HG02763 (cell line): Measurements from ENCODE around the gene RASD2.

Experiments
- ATAC-seq: cut with Tn5 transposase; IDR thresholded peaks from one replicate; pipeline ENCODE4 v1.9.1; 2021; ENCODE audit warnings: mild to moderate bottlenecking, moderate library complexity; ENCODE audit not compliant: unreplicated experiment

The RASD2 gene

DNA sequence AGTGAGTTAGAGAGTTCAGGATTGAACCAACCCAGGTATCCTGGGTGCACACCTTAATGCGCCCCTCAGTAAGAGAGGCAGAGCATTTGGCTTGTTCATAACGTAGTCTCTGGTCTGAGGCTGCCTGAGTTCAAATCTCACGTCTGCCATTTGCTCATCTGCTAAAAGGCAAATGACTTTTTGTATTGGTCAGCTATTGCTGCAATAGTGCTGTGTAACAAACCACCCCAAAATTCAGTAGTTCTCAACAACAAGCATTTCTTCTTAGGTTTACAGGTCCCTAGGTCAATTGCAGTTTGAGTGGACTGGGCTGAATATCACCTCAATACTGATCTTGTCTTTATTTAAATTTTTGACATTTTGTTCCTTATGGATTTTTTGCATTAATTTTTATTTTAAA lies 18.1 kb downstream of the RASD2 start:
- no peak for ATAC-seq

DNA sequence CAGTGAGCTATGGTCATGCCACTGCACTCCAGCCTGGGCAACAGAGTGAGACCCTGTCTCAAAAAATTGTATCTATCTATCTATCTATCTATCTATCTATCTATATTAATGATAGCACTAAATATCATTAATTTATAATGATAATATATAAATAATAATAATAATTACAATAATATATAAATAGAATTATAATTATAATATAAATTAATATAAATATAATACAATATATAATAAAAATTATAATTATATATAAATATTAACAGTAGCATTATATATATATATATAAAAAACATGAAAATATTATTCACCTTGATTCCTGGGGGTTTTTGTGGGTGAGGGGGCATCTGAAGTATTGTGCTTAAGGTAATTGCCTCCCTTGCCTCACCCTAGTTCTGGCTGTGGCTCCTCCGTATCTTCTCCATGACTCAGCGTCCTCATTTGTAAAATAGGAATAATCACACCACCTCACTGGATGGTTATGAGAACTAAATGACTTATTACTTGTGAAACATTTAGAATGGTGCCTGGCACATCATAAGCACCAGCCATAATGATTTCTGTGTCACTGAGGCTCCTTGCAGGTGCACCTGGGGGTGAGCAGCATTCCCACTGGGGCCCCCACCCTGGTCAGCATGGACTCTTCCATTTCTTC lies 18.8 kb downstream of the RASD2 start:
- ATAC-seq, result no peak

DNA sequence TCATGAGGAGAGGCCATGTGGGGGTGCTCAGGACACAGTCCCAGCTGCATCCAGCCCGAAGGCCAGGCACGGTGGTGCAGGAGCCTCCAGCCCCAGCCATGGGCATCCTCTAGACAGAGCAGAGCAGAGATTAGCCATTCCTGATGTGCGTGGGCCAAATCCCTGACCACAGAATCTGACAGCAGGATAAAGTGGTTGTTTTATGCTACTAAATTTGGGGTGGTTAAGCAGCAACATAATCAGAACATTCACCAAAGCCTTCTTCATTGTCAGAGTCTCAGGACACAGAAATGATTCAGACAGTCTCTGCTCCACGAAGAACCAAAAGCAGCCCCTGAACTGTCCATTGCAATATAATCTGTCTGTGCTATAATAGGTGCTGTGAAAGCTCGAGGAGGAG lies 19.7 kb downstream of the RASD2 start:
- no peak for ATAC-seq

DNA sequence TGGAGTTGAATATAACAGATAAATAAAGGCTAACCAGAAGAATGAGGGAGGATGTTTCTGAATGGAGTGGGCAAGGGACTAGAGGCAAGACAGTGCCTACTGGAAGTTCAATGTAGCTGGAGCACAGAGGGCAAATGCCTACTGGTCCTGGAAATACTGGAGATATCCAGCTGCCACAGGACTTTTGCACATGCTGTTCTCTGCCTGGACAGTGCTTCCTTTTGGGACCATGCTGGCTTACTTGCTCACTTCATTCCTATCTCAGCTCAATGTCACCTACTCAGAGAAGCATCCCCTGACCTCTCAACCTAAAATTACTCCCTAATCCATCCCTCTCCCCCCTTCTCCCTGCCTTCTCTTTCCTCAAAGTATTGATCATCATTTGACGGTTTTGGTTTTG lies 20.2 kb downstream of the RASD2 start:
- ATAC-seq, result no peak

DNA sequence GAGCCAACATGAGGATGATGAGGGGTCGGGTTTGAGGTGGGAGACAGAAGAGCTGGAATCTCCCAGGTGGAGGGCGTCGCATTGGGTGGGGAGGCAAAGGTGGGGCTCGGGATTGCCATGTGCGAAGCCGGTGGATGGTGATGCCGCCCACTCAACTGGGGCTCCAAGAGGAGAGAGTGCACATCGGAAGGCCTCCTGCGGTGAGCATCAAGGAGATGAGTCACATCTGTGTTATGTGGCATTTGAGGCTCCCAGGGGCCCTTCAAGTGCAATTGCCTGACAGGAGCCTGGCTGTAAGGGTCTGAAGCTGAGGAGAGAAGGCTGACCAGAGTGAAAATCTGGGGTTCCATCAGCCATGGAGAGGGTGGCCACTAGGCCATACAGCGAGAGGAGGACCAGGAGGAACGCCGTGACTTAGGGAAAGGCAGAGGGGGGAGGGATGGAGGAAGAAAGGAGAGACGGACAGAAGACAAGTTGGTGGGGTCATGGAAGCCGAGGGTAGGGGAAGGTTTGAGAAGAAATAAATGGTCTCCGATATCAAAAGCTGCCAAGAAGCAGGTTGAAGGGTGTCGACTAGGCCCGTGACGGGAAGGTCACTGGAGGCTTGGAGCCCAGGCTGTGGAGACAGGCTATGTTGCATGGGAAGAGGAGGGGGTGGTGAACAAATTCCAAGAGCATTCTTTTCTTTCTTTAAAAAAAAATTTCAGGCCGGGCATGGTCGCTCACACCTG lies 21.3 kb downstream of the RASD2 start:
- ATAC-seq, result no peak

DNA sequence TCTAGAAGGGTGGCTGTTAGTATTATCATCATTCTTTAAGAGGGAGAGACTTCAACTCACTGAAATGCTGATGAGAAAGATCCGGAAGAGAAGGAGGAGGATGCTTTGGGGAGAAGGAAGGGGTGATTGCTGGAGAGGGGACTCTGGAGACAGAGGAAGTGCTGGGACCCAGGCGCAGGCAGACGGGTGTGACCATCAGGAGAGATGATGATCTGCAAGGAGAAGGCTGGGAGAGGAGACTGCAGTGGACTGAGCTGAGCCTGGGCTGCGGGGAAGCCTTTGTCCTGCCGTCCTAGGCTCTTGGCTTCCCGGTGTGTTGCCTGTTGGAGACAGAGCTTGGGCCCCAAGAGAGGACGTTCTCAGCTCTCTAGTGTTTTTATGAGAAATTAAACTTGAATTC lies 22.6 kb downstream of the RASD2 start:
- ATAC-seq, result no peak

DNA sequence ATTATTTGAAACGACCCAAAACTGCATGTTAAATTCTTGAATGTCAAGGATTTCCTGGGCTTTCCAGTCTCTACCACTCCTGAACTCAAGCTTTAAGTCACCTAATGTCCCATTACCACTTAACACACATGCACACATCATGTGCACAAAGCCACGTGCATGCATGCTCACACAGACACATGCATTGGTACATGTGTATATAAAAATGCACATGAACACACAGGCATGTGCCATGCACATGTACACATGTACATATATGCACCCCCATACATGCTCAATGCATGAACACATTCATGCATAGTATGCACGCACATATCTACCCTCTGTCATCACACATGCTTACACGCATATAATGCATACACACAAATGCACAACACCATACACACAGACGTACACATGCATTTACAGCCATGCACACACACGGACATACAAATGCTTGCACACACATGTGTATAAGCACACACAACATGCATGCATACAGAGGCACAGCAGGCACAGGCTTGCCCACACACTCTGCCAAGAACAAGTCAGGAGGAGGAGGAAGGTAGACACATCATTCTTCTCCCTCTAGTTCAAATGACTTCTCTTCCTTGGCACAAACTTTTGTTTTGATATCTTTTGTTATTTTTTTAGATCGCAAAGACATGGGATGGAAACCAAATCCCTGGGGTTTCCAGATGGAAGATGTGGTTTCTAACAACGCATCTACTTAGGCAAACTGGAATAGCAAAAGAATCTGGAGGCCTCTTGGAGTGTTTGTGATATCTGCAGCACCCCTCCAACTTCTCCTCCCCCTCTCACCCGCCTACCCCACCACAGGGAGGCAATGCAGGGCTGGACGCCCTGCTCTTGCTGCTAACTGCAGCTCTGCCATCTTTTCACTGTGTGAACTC lies 24.6 kb downstream of the RASD2 start:
- no peak for ATAC-seq

DNA sequence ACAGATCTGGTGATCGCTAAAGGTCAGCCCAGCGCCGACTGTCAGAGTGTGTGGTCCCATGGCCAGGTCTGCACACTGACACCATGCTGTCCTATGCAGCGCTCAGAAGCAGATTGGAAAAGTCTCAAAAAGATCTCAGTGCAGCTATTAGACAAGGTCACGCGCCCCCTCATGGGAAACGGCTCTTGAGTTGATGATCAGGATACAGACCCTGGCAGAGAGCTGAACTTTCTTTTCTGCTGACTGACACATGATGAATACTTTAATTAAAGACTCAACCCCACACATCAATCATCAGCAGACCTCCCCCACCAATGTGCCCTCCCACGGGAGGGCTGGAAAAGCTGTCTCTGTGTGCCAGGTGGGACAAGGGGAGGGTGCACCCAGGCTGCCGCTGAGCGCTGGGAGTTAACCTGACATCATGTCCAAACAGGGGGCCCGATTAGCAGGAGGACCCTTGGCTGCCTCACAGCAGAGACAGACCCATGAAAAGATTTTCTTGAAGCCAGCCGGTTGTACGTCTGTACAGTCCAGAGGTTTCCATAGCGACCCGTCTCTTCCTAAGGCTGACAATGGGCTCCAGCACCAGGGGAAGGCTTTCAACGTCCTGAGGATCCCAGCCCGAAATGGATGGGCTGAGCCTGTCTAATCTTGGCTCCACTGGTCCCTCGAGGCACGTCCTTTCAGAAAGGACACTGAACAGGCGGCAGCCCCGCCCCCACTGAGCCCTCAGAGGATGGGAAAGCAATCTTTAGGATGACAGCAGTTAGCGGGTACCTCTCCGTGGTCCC lies 26.9 kb downstream of the RASD2 start:
- no peak for ATAC-seq

DNA sequence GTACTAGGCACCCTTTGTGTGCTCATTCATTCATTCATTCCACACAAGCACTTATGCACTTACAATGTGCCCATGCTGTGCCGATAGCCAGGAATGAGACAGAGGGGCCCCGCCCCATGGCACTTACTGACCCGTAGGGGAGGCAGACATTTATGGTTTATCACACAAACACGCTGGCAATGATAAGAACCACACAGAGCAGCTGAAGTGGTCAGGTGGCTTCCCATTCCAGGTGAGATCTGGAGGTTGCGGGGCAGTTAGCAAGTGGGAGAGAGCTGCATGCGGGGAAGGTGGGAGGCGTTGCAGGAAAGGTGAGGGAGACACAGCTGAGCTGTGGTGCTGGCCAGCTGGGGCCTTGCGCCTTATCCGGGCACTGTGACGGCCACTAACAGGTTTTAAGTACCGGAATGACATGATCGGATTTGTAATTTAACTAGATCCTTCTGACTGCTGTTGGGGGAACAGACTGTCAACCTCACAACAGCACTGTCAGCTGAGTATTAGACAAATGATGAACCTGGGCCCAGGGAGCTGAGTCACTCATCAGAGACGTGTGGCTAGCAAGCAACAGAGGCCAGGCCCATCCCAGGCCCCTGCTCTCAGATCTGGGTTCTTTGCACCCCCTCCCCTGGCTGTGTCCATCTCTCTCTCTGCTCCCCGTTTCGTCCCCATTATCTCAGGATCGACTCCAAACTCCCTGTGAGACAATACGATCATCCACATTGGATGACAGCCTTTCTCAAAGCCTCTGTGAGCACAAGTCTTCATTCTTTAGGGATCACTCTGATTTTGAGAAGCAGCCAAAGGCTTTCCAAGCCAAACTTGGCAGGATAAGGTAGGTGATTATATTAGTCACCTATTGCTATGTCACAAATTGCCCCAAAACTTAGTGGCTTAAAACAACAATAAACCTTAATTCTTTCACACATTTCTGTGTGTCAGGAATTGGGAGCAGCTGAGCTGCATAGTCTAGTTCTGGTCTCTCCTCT lies 28.4 kb downstream of the RASD2 start:
- ATAC-seq, result no peak

DNA sequence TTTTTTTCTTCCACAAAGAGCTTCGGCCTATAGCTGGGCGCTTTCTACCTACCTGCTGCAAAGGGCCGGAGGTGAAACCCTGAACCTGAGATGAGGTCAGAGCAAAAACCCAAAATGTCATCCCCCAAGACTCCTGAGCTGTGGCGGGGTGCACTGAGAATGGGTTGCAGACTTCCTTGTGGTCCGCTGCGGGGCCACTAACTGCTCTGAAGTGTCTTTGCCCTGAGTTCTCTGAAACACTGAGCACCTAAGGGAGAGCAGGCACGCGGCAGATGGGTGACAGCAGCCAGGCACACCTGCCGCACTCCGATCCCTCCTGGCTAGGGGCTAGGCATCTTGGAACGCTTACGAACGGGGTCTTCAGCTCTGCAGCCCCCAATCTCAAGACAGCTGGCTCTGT lies 29.3 kb downstream of the RASD2 start:
- ATAC-seq, result no peak

DNA sequence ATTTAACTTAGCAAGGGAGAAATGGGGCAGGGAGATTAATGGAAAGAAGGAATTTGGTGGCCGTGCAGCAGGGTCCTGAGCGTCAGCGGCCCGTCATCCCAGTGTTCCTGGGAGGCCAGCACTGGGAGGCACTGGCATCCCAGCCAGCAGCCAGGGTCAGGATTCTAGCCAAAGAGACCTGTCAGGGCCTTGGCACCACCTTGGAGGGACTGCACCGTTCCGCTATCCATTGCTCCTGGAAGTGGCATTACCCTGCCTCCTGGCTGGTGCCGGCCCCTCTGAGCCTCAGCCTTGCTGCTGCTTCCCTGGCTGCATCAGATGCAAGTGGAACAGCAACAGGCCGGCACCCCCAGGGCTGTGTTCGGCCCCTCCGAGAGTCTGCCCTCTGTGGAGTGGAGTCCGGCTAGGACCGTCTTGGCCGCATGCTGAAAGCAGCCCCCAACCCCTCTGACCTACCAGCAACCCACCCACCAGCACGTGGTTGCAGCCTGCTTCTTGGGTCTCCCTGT lies 30.1 kb downstream of the RASD2 start:
- ATAC-seq, result no peak

DNA sequence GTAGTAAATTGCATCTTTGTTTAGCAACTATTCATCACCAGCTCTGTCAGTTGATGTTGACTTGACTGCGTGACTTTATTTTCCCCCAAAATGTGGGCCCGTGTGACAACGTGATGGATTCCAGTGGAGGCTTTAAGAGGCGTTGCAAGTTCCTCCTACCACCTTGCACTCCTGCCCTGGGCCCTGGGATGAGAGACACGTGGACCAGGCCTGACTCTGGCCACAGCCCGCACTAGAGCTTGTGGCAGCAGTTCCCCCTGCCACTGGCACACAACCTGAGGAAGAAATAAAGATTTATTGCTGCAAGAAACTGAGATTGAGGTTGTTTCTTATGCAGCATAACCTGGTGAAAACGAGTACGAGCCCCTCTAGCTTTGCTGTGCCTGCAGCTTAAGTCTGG lies 31.9 kb downstream of the RASD2 start:
- ATAC-seq, result no peak

DNA sequence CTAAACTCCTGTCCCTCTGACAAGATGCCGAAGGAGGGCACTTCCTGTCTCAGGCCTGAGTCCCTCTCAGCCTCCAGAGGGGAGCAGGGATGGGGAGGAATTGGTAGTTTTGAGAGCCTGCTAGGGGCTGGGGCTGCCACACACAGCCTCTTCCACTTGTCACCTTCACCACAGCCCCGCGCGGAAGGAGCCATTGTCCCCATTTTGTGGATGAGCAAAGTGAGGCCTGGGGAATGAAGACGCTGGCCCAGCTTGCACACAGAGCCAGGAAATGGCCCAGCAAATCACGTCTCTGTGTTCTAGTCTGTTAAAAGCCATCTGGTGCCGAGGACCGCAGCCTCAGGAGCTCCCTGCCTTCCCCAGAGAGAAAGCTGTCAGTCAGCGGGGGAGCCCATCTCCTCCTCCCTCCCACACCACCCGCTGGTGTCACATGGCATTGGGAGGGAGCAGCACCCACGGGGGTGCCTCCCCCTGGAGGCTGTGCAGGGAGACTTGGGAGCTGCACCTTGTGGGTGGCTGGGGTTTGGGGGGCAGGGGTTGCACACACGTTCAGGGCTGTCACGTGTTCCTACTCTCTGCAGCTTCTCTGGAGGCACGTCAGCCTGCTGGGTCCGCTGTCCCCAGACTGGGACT lies 34.6 kb downstream of the RASD2 start:
- ATAC-seq, result no peak

DNA sequence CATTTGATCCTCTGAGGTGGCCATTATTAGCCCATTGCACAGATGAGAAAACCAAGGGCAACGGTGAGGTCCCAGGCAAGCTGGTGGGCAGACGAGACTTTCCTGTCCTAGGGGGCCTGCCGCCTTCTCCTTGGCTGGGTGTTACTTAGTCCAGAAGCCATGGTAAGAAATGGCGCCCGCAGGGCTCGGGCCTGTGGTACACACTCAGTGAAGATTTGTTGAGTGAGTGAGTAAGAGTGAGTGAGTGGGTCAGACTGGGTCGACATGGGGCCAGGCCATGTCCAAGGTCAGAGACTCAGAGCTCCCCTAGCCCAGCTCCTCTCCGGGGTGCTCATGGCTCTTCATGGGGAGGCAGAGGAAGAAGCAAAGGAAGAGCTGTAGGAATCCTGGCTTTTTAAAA lies 36.0 kb downstream of the RASD2 start:
- no peak for ATAC-seq

DNA sequence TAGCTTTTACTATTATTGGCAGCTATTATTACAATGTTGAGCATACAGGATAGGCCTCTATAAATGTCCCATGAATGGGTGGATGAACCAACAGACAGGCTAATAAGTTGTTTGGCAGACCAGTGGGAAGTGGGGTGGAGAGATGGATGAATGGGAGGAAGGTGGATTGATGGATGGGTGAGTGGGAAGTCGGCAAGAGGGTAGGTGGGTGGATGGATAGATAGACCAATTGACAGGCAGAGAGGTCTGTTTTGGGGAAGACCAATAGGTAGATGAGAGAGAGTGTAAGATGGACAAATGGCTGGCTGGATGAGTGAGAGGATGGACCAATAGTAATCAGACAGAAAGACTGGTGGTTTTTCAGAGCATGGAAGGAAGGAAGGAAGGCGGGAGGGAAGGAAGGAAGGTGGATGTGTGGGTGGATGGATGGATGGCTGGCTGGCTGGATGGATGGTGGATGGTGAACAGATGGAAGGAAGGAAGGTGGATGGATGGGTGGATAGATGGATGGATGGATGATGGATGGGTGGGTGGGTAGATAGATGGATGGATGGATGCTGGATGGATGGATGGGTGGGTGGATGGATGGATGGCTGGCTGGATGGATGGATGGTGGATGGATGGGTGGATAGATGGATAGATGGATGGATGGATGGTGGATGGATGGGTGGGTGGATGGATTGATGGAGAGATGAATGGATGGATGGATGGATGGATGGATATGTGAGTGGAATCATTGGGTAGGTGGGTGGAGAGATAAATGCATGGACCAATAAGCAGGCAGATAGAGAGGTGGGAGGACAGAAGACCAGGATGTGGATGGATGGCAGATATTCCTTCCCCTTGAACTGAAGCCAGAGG lies 37.4 kb downstream of the RASD2 start:
- no peak for ATAC-seq

DNA sequence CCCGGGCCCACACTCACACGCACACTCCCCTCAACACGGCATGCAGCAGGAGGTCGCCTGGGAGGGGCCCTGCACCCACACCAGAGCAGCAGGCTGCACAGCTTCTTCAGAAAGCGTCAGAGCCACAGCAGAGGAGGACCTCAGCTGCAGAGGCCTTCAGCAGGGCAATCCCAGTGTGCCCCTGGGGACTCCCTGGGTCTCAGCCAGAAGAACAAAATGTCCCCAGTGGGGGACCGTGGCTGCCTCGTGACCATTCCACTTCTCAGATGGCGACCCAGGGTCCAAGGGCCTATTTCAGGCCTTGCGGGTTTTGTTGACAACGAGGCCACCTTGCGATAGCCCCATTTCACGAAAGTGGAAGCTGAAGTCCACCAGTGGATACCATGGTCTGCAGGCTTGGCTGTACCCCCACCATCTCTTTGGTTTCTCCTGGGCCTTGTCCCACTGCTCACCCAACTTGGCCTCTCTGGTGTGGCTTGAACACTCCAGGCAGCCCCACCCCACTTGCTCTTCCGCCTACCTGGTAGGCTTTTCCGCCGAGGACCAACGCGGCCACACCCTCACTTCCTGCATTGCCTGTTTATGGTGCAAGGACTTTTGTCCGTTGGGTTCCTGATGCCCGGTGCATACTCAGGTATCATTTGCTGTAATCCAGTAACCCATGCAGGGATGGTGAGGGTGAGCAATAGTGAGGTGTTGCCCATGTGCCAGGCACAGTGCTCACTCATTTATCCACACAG lies 38.4 kb downstream of the RASD2 start:
- ATAC-seq, result no peak

DNA sequence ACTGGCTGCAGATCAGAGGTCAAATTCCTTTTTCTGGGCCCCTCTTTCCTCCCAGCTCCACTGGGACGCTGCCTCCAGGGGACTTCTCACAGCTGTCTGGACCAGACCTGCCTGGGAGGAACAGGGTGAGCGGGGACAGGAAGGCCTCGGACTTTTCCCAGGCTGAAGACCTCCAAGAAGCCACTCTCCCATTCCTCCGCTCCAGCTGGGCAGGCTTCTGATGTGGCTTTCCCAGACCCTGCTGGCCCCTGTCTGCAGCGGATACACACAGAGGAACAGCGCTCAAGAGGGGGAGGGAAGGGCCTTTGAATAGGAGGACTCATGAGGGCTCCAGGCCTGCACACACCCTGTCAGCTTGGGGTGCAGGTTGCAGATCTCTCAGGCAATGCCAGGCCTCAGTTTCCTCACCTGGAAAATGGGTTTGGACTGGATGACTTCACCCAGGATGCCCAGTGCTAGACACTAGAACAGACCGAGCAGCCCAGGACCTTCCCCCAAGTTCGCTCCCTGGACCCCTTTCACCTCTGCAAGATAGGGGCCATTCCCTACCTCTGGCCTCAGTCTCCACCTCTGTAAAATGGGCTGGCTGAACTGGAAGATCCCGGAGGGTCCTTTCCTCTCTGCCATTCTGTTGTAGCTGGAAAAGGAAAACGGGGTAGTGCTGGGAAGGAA lies 39.9 kb downstream of the RASD2 start:
- ATAC-seq, result no peak
